Fibroblast of villous mesenchyme (primary cell): ENCODE measurements around the gene SLC35D2. TPM values are rescaled to one million over a fixed set of nuclear protein-coding genes. Genes with fewer than 3 reads are reported as not detected.

ENCODE experiments used
- DNase-seq: peaks from one replicate; pipeline ENCODE4 v3.0.0-alpha.2; 2010; ENCODE audit warnings: low read depth
- H3K4me3 ChIP-seq: 2 replicates; pipeline ENCODE4 v1.5.1; 2011; ENCODE audit warnings: low read depth, mild to moderate bottlenecking, low read length
- total RNA-seq: library from RNA; depleted of rRNA; stranded (reverse); fragments of >200 nt; gene quantifications from 2 replicates; pipeline ENCODE4 v1.2.3, GENCODE V29; 2012
- TF ChIP-seq, protein P1 (sequence below): IDR thresholded peaks from 2 replicates; pipeline ENCODE4 v1.5.1; 2012; ENCODE audit warnings: low read depth, mild to moderate bottlenecking, low read length; ENCODE audit not compliant: insufficient read depth

SLC35D2 gene
- total RNA-seq, 1 donor = 19.0 TPM

GRCh38 chr9:96399325-96399633 is 15.8 kb upstream of the SLC35D2 start:
- TF ChIP-seq, protein P1, sequence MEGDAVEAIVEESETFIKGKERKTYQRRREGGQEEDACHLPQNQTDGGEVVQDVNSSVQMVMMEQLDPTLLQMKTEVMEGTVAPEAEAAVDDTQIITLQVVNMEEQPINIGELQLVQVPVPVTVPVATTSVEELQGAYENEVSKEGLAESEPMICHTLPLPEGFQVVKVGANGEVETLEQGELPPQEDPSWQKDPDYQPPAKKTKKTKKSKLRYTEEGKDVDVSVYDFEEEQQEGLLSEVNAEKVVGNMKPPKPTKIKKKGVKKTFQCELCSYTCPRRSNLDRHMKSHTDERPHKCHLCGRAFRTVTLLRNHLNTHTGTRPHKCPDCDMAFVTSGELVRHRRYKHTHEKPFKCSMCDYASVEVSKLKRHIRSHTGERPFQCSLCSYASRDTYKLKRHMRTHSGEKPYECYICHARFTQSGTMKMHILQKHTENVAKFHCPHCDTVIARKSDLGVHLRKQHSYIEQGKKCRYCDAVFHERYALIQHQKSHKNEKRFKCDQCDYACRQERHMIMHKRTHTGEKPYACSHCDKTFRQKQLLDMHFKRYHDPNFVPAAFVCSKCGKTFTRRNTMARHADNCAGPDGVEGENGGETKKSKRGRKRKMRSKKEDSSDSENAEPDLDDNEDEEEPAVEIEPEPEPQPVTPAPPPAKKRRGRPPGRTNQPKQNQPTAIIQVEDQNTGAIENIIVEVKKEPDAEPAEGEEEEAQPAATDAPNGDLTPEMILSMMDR = no peak
- DNase-seq = no peak

DNA sequence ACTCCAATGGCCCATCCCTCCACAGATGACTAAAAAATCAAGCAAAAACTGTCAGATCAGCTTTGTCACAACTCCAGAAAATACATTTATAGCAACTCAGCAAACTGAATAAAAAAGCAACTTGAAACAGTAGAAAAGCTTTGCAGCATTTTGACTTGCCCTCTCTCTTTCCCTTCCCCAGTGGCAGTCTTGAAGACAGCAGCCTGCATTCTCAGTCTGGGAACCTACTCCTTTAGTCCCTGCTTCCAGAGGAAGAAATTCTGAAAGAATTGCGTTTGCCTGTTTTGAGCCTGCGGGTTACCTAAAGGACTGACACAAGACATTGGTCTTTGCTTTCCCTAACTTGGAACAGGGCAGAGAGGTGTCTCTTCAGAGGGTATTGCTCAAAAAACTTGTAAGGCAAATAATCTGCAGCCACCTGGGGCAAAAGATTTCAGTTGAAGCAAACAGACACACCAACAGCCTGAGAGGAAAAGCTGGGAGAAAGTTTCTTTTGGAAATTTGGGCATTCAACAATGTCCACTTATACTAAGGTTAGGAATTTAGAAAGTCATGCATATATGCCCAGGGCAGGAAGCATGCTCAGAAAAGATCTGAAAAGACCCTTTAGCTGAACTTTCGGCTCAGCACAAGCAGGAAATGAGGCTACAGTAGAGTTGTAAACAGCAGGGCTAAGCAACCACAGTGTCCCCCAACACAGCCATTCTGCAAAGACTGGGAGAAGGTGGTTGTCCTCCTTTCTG is 15.2 kb upstream of the SLC35D2 start:
- DNase-seq = no peak
- TF ChIP-seq, protein P1 = no peak
- H3K4me3 ChIP-seq = no peak overlapping the region

More at GRCh38 chr9:96399325-96399633, 15.8 kb upstream of the SLC35D2 start:
- H3K4me3 ChIP-seq = no peak overlapping the region

DNA sequence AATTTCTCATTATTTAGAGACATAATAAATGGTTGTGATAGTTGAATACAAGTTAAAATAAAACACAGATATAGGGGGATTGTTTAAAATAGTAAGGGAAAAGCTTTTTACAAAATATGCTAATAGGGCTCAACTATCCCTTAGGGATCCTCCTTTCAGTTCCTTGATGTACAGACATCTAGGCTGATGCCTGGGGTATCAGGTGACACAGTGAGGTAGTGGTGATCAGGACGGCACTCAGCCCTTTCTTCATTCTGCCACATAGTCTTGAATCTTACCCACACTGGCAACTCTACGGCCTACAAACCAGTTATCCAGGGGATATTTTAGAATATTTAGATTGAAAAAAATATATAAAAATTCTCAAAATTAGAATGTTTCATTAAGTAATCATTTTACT is 12.5 kb upstream of the SLC35D2 start:
- no peak for DNase-seq
- TF ChIP-seq, protein P1 = no peak
- H3K4me3 ChIP-seq = no peak overlapping the region

DNA sequence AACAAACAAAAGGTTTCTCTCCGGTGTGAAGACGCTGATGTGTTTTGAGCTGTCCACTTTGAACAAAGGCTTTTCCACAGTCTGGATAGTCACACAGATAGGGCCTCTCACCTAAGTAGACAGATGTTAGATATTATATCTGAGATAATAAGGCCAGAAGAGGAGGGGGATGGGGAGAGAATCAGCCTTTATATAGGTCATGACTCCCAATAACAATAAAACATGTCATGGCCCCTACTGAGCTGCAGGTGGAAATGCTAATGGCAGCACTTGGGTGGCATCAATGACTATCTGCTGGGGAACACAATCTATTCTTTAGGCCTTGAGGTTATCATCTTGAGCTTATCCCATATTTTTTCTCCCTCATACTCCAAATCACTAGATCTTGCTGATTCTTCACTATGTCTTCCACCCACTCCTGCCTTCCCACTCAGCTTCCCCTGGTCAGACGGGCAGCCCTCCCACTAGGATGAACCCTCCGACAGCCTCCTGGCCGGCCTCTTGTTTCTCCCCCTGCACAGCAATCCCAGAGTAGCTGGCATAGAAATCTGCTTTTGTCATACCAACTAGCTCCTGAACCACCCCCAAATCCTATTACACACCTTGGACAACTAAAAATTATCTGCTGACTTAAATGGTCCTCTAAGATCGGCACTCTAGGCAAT is 11.5 kb upstream of the SLC35D2 start:
- DNase-seq = no peak

DNA sequence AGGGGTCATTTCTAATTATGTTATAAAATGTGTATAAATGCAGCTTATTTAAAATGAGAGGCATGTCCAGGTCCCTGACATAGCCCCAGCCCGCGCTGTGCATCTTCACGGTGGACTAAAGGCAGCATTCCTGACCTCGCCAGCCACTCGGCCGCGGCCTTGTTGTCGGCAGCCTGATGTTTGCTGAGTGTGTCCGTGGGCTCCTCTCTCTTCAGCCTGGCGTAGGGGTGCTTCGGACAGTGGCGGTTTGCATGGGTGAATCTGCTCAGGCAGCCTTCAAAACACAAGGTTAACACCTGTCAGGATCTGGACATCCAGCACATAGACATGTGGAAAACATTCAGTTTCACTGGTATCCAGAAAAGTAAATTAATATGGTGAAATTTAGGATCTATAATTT is 8.8 kb upstream of the SLC35D2 start:
- no peak for DNase-seq
- no peak overlapping the region for H3K4me3 ChIP-seq
- TF ChIP-seq, protein P1 = no peak

More for the DNA sequence above, 11.5 kb upstream of the SLC35D2 start:
- TF ChIP-seq, protein P1 = no peak
- H3K4me3 ChIP-seq = no peak overlapping the region

DNA sequence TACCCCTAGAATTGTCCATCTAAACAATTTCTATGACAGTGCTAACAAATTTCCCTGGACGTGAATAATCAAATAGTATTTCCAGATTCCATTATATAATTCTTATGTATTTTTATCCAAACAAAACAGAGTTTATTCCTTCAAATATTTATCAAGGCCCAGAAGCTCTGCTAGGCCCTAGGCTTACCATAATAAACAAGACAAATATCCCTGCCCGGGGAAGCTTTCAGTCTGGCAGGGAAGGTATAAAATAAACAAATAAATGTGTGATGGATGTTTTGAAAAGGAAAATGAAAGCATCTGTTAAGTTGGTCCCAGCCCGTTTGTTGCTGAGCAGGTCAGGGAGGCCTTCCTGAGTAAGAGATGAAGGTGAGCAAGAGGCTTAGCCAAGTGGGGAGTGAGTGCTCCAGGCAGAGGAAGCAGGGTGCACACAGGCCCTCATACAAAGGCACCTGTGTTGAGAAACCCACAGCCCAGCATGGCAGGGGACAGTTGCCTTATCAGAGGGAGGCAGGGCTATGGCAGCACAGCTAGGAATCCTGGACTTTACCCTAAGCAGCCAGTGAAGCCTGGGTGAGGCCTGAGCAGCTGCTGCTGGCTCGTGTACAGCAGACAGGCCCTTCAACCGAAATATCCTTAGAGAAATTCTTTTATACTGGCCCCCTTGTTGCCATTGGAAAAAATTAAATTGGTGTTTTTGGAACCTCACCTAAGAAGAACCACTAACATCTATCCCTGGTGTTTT is 7.7 kb upstream of the SLC35D2 start:
- no peak overlapping the region for H3K4me3 ChIP-seq
- DNase-seq = peak; percentile 35
- TF ChIP-seq, protein P1 = no peak
